ENCODE measurements around the gene GHRH. TPM values are rescaled to one million over a fixed set of nuclear protein-coding genes. Genes with fewer than 3 reads are reported as not detected.

Gene GHRH, protein sequence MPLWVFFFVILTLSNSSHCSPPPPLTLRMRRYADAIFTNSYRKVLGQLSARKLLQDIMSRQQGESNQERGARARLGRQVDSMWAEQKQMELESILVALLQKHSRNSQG
- total RNA-seq (2014; rRNA removed; shearing (Covaris generic)) (not detected in 2 replicates), total RNA-seq (2022) (not detected in 2 replicates), Bru-seq, nascent RNA (not detected), BruChase-seq, experiment 1, labeled RNA remaining after a 6-hour chase (not detected), BruChase-seq, experiment 2, labeled RNA remaining after a 2-hour chase (not detected)
- long read RNA-seq, partial matches to known transcripts = 0 of 1 reads
- long read RNA-seq, other reads (novel, unspliced or antisense) = 1 of 1 reads

DNA sequence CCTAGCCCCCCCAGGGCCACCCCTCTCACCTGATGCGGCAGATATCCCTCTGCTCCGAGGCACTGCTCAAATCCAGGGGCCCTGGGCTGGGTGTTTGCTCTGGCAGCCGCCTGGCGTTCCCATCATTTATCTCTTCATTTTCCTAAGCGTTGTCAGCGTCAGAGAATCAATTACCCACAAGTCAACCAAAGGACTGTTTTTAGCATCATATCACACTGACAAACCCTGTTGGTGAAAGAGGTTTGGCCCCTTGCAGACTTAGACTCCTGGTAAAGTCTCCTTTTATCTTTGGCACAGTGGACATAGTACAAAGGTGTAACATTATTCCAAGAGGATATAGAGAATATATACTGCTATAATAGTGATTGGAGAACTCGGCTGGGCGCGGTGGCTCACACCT lies at the start of gene GHRH:
Gene GHRH (minus strand): TSS at position 101 of the 400 bp plus-strand sequence. CDS start 4,925 bp downstream, outside the sequence.
- no TSS peak for BruUV-seq (replicated peaks)
- Histone ChIP-seq H3K4me1 (ENCODE audit: insufficient read depth, low read length, poor library complexity, severe bottlenecking) (no peaks in the 10 kb centered on the region), H4K20me1 (ENCODE audit: insufficient read depth, low read length) (no peaks in the 10 kb centered on the region), H3K4me3 (ENCODE audit: low read depth, low read length, poor library complexity, severe bottlenecking) (no peak within 1 kb of the TSS), H3K36me3 (ENCODE audit: insufficient read depth, low read length) (no peaks in the 10 kb centered on the region), H3K79me2 (ENCODE audit: insufficient read depth, low read depth, low read length) (no peaks in the 10 kb centered on the region), H3K9me2 (ENCODE audit: insufficient read depth, low read length) (no peaks in the 10 kb centered on the region), H3K4me2 (ENCODE audit: low read length) (no peak within 1 kb of the TSS), H2AFZ (ENCODE audit: low read length) (no peak within 1 kb of the TSS), H3K27ac (ENCODE audit: low read depth, low read length, poor library complexity, severe bottlenecking) (no peak within 1 kb of the TSS), H3K9me3 (ENCODE audit: low read length) (no peaks in the 10 kb centered on the region)
- no peak for DNase-seq (ENCODE audit: low spot score)
- ChIA-PET CTCF (ENCODE audit: unreplicated experiment) (no interaction called here), POLR2A (no interaction called here)
- intact Hi-C loops (cut with micrococcal nuclease; ENCODE audit: unreplicated experiment) = no loop called here
- no peak for TF ChIP-seq EZH2phosphoT487 (IDR thresholded peaks at IDR 0.05; ENCODE audit: borderline replicate concordance, low read depth, low read length)
- TF ChIP-seq, protein P1, sequence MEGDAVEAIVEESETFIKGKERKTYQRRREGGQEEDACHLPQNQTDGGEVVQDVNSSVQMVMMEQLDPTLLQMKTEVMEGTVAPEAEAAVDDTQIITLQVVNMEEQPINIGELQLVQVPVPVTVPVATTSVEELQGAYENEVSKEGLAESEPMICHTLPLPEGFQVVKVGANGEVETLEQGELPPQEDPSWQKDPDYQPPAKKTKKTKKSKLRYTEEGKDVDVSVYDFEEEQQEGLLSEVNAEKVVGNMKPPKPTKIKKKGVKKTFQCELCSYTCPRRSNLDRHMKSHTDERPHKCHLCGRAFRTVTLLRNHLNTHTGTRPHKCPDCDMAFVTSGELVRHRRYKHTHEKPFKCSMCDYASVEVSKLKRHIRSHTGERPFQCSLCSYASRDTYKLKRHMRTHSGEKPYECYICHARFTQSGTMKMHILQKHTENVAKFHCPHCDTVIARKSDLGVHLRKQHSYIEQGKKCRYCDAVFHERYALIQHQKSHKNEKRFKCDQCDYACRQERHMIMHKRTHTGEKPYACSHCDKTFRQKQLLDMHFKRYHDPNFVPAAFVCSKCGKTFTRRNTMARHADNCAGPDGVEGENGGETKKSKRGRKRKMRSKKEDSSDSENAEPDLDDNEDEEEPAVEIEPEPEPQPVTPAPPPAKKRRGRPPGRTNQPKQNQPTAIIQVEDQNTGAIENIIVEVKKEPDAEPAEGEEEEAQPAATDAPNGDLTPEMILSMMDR (conservative IDR thresholded peaks at IDR 0.05; ENCODE audit: low read length) = no peak

DNA sequence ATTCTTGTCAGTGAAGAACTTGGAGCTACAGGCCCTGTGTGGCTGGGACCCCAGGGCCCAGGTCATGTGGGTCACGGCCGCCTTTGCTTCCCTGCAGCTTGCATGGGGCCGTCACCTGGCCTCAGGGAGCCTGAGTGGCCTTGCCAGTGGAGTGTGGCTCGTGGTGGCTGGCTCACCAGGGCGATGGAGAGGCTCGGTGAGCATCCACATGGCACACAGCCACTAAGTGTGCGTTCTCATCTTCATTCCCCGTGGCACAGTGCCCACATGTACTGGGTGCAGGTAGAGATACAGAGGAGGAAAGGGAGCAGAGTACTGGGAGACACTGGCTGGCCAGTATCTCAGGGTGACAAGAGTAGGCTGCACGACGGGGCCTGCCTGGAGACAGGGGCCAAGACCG lies 49.3 kb upstream of the GHRH start:
- intact Hi-C loops (cut with micrococcal nuclease; ENCODE audit: unreplicated experiment) = no loop called here
- DNase-seq (ENCODE audit: low spot score) = no peak
- Histone ChIP-seq H2AFZ (ENCODE audit: low read length) (no peak overlapping the region), H3K9me2 (ENCODE audit: insufficient read depth, low read length) (no peaks in the 10 kb centered on the region), H3K9me3 (ENCODE audit: low read length) (no peaks in the 10 kb centered on the region), H3K4me3 (ENCODE audit: low read depth, low read length, poor library complexity, severe bottlenecking) (no peak overlapping the region), H3K4me1 (ENCODE audit: insufficient read depth, low read length, poor library complexity, severe bottlenecking) (peaks cover 15% of the 10 kb centered on the region), H3K36me3 (ENCODE audit: insufficient read depth, low read length) (peaks cover 21% of the 10 kb centered on the region), H3K79me2 (ENCODE audit: insufficient read depth, low read depth, low read length) (no peaks in the 10 kb centered on the region), H3K4me2 (ENCODE audit: low read length) (no peak overlapping the region), H4K20me1 (ENCODE audit: insufficient read depth, low read length) (no peaks in the 10 kb centered on the region; the same call in 1 of the 2 replicates), H3K27ac (ENCODE audit: low read depth, low read length, poor library complexity, severe bottlenecking) (no peak overlapping the region)
- CTCF ChIA-PET (ENCODE audit: unreplicated experiment) = no interaction called here
- POLR2A ChIA-PET = no interaction called here
- TF ChIP-seq EZH2phosphoT487 (IDR thresholded peaks at IDR 0.05; ENCODE audit: borderline replicate concordance, low read depth, low read length) = no peak
- TF ChIP-seq, protein P1 (conservative IDR thresholded peaks at IDR 0.05; ENCODE audit: low read length) = no peak
- no TSS peak for BruUV-seq (replicated peaks)

DNA sequence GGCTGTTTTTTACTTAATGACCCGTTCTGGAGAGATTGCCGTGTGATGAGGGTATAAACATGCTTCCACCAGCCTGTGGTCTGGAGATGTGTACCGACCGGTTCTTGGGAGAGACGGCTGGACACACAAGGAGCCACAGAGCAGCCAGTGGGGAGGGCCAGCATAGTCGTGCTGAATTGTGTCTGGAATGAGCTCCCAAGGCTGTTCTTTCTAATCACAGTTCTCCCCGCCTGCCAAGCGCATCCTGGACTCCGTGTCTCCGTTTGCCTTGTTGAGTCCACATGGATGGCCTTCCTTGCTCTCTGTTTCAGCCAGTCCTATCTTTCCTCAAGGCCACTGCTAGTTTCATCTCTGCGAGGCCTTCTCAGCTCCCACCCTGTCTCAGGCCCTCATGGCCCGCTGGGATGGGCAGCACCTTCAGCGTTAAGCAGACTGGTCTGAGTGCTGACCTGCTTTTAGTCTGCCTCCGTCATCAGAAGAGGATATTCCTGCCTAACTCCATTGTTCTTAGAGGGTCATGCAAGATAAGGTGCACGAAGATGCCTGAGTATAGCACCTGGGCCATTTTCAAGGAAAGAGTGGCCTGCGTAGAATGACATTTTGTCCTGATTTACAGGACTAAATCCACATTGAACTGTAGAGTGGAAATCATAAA lies 48.4 kb upstream of the GHRH start:
- H3K4me3 ChIP-seq (ENCODE audit: low read depth, low read length, poor library complexity, severe bottlenecking) = no peak overlapping the region
- no peaks in the 10 kb centered on the region; the same call in 1 of the 2 replicates for H4K20me1 ChIP-seq (ENCODE audit: insufficient read depth, low read length)
- POLR2A ChIA-PET = no interaction called here
- no peak overlapping the region for H3K4me2 ChIP-seq (ENCODE audit: low read length)
- H2AFZ ChIP-seq (ENCODE audit: low read length) = no peak overlapping the region
- TF ChIP-seq, protein P1 (conservative IDR thresholded peaks at IDR 0.05; ENCODE audit: low read length) = no peak
- no peak for TF ChIP-seq EZH2phosphoT487 (IDR thresholded peaks at IDR 0.05; ENCODE audit: borderline replicate concordance, low read depth, low read length)
- H3K27ac ChIP-seq (ENCODE audit: low read depth, low read length, poor library complexity, severe bottlenecking) = no peak overlapping the region
- H3K9me2 ChIP-seq (ENCODE audit: insufficient read depth, low read length) = no peaks in the 10 kb centered on the region
- CTCF ChIA-PET (ENCODE audit: unreplicated experiment) = no interaction called here
- peaks cover 6% of the 10 kb centered on the region for H3K4me1 ChIP-seq (ENCODE audit: insufficient read depth, low read length, poor library complexity, severe bottlenecking)
- no peak for DNase-seq (ENCODE audit: low spot score)
- H3K9me3 ChIP-seq (ENCODE audit: low read length) = no peaks in the 10 kb centered on the region
- peaks cover 26% of the 10 kb centered on the region for H3K36me3 ChIP-seq (ENCODE audit: insufficient read depth, low read length)
- no peaks in the 10 kb centered on the region for H3K79me2 ChIP-seq (ENCODE audit: insufficient read depth, low read depth, low read length)
- BruUV-seq (replicated peaks) = no TSS peak
- intact Hi-C loops (cut with micrococcal nuclease; ENCODE audit: unreplicated experiment) = no loop called here
